HG03025 (cell line): ENCODE data around the gene ZMAT5.
"Not testable (repeated sequence)": the region's sequence is repeated elsewhere in the genome, so short reads cannot be mapped to it uniquely, and the experiment has no call there.

ENCODE experiments used
- ATAC-seq: cut with Tn5 transposase; IDR thresholded peaks from one replicate; pipeline ENCODE4 v1.9.1; 2021; ENCODE audit warnings: mild to moderate bottlenecking, moderate library complexity; ENCODE audit not compliant: unreplicated experiment, low FRiP score

The ZMAT5 gene

DNA sequence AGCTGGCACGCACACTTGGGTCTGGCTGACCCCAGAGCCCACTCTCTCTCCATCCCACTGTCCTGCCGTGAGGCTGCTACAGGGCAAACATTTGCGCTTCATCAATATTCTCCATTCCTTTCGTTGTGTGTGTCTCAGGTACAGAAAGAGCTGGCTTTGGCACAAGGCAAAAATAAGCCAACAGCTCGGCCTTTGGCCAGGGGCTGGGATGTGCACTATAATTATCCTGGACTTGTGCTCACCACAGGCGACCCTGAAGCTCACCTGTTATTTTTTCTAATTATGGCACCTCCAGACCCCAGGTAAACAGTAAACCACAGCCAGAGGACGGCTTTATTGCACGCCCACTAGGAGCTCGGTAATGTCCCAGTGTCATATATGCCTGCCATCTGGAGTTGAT lies 10.9 kb downstream of the ZMAT5 start:
- ATAC-seq: no peak

DNA sequence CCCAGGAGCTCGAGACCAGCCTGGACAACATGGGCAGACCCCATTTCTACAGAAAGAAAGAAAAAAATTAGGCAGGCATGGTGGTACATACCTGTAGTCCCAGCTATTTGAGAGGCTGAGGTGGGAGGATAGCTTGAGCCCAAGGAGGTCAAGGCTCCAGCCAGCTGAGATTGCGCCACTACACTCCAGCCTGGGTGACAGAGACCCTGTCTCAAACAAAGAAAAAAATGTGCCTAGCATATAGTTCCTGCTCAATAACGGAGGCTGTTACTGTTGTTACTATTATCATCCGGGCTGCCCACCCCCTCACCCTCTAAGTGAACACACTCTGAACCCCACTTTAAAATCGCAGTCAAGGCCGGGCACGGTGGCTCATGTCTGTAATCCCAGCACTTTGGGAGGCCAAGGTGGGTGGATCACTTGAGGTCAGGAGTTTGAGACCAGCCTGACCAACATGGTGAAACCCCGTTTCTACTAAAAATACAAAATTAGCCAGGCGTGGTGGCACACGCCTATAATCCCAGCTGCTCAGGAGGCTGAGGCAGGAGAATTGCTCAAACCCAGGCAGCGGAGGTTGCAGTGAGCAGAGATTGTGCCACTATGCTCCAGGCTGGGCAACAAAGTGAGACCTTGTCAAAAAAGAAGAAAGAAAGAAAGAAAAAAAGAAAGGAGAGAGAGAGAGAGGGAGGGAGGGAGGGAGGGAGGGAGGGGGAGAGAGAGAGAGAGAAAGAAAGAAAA lies 12.0 kb downstream of the ZMAT5 start:
- not testable (repeated sequence) for ATAC-seq

DNA sequence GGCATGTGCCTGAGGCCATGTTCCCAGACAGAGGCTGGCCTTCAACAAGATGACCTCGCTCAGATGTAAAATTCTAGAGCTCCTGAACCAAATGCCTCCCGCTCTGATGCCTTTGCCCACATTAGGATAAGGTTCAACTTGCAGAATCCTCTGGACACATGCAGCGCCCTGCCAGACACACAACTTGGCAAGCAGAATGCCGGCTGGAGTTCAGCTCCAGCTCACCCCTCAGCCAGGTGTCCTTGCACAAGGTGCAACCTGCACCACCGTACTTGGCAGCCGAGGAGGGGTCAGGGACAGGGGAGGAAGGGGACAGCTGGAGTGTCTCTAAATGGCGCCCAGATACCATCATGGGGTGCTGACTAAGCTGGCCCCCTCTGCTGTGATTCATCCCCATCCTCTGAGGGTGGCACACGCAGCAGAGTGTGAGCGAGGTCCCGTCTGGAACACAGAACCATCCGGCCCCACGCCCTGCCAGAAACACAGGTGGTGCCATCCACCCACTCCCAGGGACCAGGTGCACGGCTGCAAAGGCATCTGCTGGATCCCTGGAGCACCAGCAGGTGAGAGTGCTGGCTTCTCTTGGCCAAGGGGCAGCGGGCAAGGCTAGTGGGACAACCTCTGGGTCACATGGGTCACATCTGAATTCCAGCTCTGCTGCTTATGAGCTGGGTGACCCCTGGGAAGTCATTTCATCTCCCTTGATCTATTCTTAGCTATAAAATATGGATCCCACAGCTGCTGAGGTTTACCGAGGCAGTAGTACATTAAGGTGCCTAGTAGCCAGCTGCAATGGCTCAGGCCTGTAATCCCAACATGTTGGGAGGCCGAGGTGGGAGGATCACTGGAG lies 12.8 kb downstream of the ZMAT5 start:
- ATAC-seq: no peak

DNA sequence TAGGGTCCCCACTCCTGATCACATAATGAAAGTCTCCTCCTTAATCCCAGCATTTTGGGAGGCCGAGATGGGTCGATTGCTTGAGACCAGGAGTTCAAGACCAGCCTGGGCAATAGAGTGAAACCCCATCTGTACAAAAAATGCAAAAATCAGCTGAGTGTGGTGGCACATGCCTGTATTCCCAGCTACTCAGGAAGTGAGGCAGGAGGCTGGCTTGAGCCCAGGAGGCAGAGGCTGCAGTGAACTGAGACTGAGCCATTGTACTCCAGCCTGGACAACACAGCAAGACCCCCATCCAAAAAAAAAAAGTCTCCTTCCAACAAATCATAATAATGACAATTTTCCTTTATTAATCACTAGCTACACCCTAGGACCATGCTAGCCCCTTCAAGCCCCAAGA lies 15.1 kb downstream of the ZMAT5 start:
- ATAC-seq: no peak

DNA sequence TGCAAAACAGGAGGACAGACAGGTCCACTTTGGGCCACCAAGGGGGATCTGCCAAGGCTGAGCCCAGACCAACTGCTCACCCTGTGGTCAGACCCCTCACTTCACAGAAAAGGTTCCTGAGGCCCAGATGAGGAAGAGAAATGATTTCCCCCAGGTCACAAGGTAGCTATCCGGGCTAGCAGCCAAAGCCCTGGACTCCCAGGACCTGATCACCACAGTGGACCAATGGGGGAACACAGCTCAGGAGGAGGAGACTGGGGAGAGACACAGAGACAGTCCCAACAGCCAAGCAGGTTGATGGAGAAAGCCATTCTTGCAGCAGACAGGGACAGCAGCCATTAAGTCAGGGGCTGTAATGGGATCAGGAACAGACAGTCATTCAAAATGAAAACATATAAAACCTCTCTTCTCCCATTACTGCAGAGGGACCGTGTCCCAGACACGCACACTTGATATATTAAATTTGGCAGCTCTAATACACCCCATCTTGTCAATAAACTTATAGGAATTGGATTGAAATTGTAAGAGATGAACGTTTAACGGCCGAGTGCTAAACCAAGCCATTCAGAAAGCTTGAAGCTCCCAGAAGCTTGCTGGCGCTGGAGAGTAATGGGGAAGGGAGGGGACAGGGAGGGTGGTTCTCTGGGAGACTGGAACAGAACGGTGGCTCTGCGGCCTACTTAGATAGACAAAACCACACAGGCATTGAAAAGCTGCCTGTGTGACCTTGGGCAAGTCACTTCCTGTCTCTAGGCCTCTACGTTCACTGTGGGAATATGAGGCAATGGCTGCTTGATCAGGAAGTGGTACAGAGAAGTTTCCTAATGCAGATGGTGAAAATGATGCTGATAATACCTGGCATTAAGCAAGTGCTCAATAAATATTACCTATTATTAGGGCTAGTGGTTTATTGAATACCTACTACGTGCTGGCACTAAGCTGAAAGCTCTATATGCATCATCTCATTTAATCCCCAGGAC lies 16.0 kb downstream of the ZMAT5 start:
- no peak for ATAC-seq

DNA sequence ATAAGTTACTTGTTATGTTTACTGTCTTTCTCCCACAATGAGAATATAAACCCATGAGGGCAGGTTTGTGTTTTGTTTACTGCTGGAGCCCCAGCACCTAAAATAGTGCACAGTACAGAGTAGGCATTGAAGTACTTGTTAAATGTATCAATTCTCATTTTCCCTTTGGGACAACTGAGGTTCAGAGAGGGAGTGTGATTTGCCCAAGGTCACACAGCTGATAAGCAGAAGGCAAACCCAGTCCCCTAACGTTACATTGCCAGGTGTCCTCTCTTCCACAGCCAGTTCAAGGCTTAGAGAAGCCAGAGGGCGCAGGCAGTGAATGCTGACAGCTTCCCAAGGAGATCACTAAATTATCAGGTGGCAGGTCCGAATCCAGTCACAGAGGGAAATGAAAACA lies 16.8 kb downstream of the ZMAT5 start:
- ATAC-seq: no peak

DNA sequence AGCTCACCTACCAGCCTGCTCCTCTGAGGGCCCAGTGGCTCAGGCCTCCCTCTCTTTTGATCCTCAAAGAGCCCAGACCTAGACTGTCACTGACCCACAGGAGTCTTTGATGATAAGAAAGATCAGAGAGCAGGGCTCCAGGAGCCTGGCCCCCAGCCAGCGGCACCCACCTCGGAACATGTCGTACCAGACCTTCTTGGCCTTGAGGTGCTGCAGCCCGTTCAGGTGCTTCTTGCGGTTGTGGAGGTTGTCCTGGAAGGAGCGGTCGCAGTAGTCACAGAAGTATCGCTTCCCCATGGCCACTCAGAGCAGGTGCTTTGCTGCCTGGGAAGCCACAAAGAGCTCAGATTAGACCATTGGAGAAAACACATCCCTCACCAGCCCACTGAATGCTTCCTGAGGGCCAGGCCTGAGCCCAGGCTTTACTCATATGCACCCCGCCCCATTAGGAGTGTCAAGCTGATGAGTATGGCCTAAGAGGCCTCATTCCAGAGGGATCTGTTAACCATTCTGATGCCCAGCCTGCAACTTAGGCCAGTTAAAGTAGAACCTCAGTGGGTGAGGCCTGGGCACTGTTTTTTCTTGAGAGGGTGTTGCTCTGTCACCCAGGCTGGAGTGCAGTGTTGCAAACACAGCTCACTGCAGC lies 18.4 kb downstream of the ZMAT5 start:
- ATAC-seq: no peak

DNA sequence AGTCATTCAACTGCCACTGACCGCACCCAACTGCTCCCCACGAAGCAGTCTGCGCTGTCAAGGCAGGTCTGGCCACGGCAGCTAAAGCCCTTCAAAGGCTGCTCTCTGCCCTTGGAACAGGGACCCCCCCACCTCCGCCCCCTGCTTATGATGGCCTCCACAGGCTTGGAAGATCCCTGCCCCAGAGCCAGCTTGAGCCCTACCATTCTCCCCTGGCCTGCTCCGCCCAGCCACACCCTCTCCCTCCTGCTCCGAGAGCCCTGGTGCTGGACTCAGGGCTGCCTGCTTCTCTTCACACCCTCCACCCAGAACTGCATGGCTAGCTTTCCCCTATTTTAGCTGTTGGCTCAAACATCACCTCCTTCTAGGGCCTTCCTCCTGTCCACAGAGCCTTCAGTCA lies 19.0 kb downstream of the ZMAT5 start:
- ATAC-seq: no peak

DNA sequence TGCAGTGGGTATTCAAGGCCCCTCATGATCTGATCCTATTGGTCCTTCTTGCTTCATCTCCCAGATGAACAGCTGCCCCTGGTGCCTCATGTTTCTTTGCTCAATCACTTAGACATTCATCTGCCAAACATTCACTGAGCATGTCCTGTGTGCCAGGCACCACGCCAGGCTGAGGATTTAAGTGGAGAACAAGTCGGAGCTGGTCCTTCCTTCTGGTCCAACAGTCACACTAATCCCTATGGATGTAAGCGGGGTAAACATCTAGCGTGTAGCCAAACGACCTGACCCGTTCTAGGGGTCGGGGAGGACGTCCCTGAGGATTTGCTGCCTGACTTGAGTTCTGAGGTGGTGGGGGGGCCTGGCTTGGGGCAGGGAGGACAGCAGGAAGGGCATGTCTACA lies 21.9 kb downstream of the ZMAT5 start:
- ATAC-seq: no peak

DNA sequence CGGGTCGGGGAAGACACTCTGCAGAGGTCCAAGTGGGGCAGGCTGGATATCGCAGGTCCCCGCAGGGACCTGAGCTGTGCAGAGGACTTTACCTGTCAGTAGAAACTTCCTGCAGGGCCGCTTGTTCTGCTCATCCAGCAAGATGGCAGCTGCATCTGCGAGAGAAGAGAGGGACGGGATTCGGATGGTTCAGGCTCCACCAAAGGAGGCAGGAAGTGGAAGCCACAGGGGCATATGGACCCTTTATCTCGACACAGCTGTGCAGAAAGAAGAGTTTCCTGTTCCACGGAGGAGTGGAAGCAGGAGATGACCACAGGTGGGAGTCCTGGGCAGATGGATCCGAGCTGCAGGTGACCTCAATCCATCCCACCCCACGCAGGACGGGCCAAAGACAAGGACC lies 24.5 kb downstream of the ZMAT5 start:
- ATAC-seq: no peak

DNA sequence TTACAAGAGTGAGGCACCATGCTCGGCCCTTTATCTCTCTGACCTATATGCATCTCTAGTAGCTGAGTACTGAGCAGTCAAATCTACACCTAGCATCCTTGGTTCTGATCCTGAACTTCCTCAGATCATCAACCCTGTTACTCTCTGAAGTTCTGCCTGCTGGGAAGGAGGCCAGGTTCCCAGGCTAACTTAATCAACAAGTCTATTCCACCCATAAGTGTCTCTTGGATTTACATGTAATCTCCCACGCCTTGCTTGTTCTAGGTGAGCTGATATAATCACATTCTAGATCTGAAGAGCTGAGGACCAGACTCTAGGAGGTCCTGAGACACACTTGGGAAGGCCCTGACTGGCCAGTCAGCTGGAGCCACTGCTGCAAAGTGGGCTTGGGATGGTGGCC lies 24.9 kb downstream of the ZMAT5 start:
- ATAC-seq: no peak

DNA sequence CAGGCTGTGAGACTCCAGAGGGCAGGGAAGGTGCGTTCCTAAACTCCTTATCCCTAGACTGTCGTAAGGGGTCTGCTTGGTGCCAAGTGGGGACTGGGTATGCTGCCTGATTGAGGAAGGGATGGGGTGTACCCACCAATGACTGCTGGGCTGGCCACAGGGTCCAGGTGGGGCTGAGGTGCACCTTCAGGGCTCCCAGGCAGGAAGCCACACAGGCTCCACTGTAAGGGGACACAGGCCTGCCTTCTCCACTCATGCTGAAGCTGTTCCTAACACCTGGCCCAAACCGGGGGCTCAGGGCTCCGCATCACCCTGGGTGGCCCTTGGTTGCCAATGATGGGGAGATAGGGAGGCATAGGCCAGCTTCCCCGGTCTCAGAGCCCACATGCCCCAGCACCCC lies 26.6 kb downstream of the ZMAT5 start:
- no peak for ATAC-seq

DNA sequence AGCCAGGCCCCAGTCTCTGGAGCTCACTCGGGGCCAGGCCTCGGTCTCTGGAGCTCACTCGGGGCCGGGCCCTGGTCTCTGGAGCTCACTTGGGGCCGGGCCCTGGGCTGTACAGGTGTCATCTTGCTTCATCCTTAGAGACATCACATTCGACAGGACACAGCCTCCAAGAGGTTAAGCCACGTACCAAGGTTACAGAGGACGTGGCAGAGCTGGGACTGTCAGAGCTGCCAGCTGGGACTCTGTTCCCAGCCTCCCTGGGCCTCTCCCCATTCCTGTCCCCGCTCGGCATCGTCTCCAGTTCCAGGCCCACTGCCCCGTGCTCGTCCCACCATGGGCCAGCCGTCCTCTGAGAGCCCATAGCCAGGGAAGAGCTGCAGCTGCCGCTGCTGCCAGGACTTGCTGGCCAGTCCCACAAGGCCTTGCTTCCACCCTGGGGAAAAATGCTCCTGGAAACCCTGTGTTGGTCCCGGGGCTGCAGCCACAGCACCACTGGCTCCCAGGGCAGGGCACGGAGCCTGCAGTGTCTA lies 27.4 kb downstream of the ZMAT5 start:
- ATAC-seq: no peak

DNA sequence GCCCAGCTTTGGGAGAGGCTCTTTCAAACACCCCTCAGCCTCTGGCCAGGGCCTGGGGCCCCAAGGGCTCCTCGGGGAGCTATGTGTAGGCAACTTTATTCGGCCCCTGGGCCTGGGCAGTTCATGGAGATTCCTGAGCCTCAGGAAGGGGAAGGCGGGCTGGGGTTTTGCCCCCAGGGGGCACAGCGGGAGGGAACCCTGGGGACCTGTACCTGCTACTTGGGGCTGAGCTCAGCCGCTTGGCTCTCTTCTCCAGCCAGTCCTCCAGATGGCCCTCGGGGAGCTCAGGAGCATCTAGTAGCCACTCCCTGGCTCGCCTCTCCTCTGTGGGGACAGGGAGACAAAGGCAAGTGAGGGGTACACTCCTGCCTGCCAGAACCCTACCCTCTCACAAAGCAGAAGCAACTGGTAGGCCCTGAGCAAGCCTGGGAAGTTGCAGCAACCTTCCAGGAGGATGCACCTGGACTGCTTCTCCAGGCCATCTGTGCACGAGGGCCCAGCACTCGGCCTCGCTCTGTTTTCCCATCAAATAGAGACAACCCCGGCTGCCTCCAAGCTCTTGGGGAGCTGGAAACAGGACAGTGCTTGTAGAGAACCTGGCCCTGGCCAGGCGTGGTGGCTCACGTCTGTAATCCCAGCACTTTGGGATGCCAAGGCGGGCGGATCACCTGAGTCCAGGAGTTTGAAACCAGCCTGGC lies 28.5 kb downstream of the ZMAT5 start:
- no peak for ATAC-seq

DNA sequence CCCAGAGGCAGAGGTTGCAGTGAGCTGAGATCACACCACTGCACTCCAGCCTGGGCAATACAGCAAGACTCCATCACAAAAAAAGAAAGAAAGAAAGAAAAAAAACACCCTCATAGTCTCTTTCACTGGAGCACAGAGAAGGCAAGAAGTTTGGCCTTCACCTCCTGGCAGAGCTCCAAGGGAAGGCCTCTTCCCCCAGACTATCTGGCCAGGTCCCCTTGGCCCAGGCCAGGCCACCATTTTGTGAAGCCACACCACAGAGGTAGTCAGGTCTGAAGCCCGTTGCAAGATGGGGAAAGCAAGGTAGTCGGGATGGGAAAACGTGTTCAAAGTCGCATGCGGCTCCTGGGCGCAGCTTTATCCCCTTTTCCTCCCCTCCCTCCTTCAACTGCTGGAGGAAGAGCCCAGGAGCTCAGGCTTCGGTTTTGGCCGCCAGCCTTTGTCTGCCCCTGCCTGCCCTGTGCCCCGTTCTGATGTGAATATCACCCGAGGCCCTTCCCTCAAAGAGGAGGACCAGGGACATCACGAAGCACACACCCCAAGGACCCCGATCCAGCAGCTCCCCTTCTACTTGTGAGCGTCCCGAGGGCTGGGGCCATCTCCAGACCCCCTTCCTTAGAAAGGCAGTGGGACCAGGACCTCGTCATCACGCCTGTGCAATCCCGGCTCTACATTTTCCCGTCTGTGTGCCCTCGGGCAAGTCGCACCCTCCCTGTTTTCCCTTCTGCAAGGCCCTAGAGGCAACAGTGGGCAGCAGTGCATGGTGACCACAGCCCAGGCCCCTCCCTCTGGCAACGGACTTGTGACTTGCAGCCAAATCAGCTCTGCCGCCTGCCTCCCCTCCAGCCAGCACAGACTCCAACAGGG lies 29.3 kb downstream of the ZMAT5 start:
- no peak for ATAC-seq

DNA sequence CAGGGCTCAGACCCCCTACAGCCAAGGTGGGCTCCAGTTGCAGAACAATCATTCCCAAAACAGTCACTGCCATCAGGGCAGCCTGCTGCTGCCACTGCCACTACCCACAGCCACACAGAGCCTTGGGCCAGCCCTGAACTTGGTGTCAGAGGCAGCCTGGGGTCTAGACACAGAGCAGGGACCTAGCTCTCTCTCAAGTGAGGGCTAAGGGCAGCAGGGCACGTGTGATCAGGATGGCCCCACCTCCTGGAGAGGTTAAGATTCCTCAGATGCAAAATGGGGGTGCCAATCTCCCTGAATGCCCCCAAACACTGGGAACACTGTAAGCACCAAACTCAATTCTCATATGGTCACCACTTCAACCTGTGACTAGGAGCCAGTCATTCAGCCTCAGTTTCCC lies 31.4 kb downstream of the ZMAT5 start:
- ATAC-seq: no peak

DNA sequence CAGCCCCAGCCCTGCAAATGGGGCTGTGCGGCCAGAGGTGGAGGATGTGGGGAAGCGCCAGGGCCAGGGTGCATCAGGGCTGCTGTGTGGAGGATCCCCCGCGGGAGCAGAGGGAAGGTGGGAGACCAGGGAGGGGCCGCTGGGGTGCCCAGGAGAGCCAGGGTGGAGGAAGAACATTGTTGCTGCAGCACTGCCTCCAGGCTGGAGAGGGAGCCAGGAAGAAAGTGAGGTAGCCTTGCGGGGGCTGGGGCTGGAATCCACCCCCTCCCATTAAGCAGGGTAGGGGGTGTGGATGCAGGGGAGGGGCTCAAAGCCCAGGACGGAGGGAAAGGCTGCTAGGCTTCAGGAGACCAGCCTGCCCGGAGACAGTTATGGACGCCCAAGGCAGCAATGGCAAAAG lies 32.0 kb downstream of the ZMAT5 start:
- ATAC-seq: no peak

DNA sequence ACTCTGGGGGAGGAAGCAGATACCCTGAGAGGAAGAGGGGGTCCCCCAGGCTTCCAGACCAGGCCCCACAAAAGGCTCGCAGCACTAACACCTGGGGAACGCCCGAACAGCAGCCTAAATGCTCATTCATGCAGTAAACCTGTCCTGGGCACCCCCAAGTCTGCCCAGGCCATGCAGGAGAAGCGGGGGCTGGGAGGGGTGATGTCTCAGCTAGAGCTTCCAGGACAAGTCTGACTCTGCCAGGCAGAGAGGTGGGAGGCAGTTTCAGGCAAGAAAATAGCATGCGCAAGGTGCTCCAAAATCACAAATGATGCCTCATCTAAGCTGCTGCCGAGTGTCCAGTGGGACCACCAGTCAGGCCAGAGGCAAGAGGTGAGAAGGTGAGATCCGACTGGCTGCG lies 32.4 kb downstream of the ZMAT5 start:
- no peak for ATAC-seq
